Measurements from ENCODE around the gene SPRTN.

GRCh38 chr1:231382426-231382825, 44.3 kb downstream of the SPRTN start:
- TF ChIP-seq, protein P1, sequence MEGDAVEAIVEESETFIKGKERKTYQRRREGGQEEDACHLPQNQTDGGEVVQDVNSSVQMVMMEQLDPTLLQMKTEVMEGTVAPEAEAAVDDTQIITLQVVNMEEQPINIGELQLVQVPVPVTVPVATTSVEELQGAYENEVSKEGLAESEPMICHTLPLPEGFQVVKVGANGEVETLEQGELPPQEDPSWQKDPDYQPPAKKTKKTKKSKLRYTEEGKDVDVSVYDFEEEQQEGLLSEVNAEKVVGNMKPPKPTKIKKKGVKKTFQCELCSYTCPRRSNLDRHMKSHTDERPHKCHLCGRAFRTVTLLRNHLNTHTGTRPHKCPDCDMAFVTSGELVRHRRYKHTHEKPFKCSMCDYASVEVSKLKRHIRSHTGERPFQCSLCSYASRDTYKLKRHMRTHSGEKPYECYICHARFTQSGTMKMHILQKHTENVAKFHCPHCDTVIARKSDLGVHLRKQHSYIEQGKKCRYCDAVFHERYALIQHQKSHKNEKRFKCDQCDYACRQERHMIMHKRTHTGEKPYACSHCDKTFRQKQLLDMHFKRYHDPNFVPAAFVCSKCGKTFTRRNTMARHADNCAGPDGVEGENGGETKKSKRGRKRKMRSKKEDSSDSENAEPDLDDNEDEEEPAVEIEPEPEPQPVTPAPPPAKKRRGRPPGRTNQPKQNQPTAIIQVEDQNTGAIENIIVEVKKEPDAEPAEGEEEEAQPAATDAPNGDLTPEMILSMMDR (IDR thresholded peaks at IDR 0.05 in 4 of 5, conservative IDR thresholded peaks at IDR 0.05 in 1 of 5): no peak
- TF ChIP-seq POLR2A (IDR thresholded peaks at IDR 0.05): no peak
